HS-27A (cell line): ENCODE results near the gene DCAF7.

Experiments used
- DNase-seq: peaks from one replicate; pipeline ENCODE4 v3.0.0-alpha.2; 2012; ENCODE audit warnings: low read depth, missing footprints

The DCAF7 gene

GRCh38 chr17:63549946-63550816 lies at the start of gene DCAF7:
DCAF7 (plus strand) TSS chr17:63550477; CDS start chr17:63550678, 201 bp downstream.
- DNase-seq, result peak; percentile 93

- DNase-seq, result no peak
Observed at GRCh38 chr17:63500543-63501390, 49.5 kb upstream of the DCAF7 start.

- no peak for DNase-seq
Observed at GRCh38 chr17:63503341-63503705, 47.0 kb upstream of the DCAF7 start.

GRCh38 chr17:63504261-63504660 lies 46.0 kb upstream of the DCAF7 start:
- no peak for DNase-seq

GRCh38 chr17:63505341-63505740 lies 44.9 kb upstream of the DCAF7 start:
- DNase-seq, result no peak

GRCh38 chr17:63506627-63507026 lies 43.6 kb upstream of the DCAF7 start:
- no peak for DNase-seq

GRCh38 chr17:63511331-63511730 lies 38.9 kb upstream of the DCAF7 start:
- no peak for DNase-seq

GRCh38 chr17:63512388-63512787 lies 37.9 kb upstream of the DCAF7 start:
- no peak for DNase-seq

GRCh38 chr17:63512896-63513644 lies 37.2 kb upstream of the DCAF7 start:
- no peak for DNase-seq

GRCh38 chr17:63514477-63514876 lies 35.8 kb upstream of the DCAF7 start:
- no peak for DNase-seq

GRCh38 chr17:63514974-63515373 lies 35.3 kb upstream of the DCAF7 start:
- DNase-seq, result no peak

- no peak for DNase-seq
Observed at GRCh38 chr17:63515426-63515825, 34.9 kb upstream of the DCAF7 start.

- peak; percentile 12 for DNase-seq
Observed at GRCh38 chr17:63516910-63517824, 33.1 kb upstream of the DCAF7 start.

GRCh38 chr17:63517825-63518534 lies 32.3 kb upstream of the DCAF7 start:
- DNase-seq, result no peak

- no peak for DNase-seq
Observed at GRCh38 chr17:63519116-63519881, 31.0 kb upstream of the DCAF7 start.

- DNase-seq, result no peak
Observed at GRCh38 chr17:63519972-63520882, 30.1 kb upstream of the DCAF7 start.

- no peak for DNase-seq
Observed at GRCh38 chr17:63523253-63523855, 26.9 kb upstream of the DCAF7 start, which contains the start of gene KCNH6. KCNH6 (plus strand) TSS chr17:63523358; CDS start chr17:63523414, 56 bp downstream.

GRCh38 chr17:63524051-63524450 lies 26.2 kb upstream of the DCAF7 start:
- DNase-seq, result no peak
